Activated naive CD4-positive, alpha-beta T cell treated with anti-CD3 and anti-CD28 coated beads for 36 hours (primary cell): ENCODE measurements around the gene DAAM1. TPM values are rescaled to one million over a fixed set of nuclear protein-coding genes. Genes with fewer than 3 reads are reported as not detected.

Source experiments
- CTCF ChIA-PET: fragments of 350-600 bp; sonication (Branson Sonifier 250); formaldehyde crosslinking; loops from one replicate; lab custom pipeline; 2021; ENCODE audit warnings: antibody characterized with exemption; lab: Charles Lee
- DNase-seq: peaks from one replicate; pipeline ENCODE4 v3.0.0-alpha.2; 2020
- H3K27ac Mint-ChIP-seq: one replicate; pipeline ENCODE4 v1.8.0; 2021; ENCODE audit warnings: mild to moderate bottlenecking, mixed read lengths
- H3K27me3 Mint-ChIP-seq: one replicate; pipeline ENCODE4 v1.8.0; 2021; ENCODE audit warnings: low read depth, mixed read lengths
- H3K36me3 Mint-ChIP-seq: one replicate; pipeline ENCODE4 v1.8.0; 2021; ENCODE audit warnings: low read depth, mixed read lengths
- H3K4me1 Mint-ChIP-seq: one replicate; pipeline ENCODE4 v1.8.0; 2021; ENCODE audit warnings: low read depth, mixed read lengths
- H3K4me3 Mint-ChIP-seq: one replicate; pipeline ENCODE4 v1.8.0; 2021; ENCODE audit warnings: mild to moderate bottlenecking, moderate library complexity, mixed read lengths
- H3K9me3 Mint-ChIP-seq: one replicate; pipeline ENCODE4 v1.8.0; 2021; ENCODE audit warnings: mixed read lengths
- intact Hi-C: fragments of 100-400 bp; cut with micrococcal nuclease; formaldehyde crosslinking; loops from one replicate; pipeline ENCODE4 v1.15.1; 2023
- total RNA-seq, 2 experiments: library from RNA; stranded (reverse); gene quantifications; one replicate each; pipeline ENCODE4 v1.2.3, GENCODE V29; 2021

Gene DAAM1
- total RNA-seq, 2 experiments from 2014 or later = 7.6 to 8.3 TPM

GRCh38 chr14:59344016-59344415 is 155.5 kb downstream of the DAAM1 start:
- H3K9me3 Mint-ChIP-seq = no peaks in the 10 kb centered on the region
- no peaks in the 10 kb centered on the region for H3K27me3 Mint-ChIP-seq
- peaks cover 4% of the 10 kb centered on the region for H3K36me3 Mint-ChIP-seq
- no peaks in the 10 kb centered on the region for H3K4me1 Mint-ChIP-seq
- no peak overlapping the region for H3K4me3 Mint-ChIP-seq
- DNase-seq = no peak
- intact Hi-C loops = no loop called here
- CTCF ChIA-PET = interaction anchor here (1.0 kb wide), 1 partner anchor 19 kb away, joined by 3 read pairs; no protein-coding TSS in a partner anchor
- H3K27ac Mint-ChIP-seq = no peak overlapping the region

GRCh38 chr14:59344691-59345455 is 156.4 kb downstream of the DAAM1 start:
- no peak overlapping the region for H3K27ac Mint-ChIP-seq
- no peak for DNase-seq
- peaks cover 4% of the 10 kb centered on the region for H3K36me3 Mint-ChIP-seq
- no peak overlapping the region for H3K4me3 Mint-ChIP-seq
- no peaks in the 10 kb centered on the region for H3K27me3 Mint-ChIP-seq
- CTCF ChIA-PET = interaction anchor here (1.0 kb wide), 1 partner anchor 20 kb away, joined by 3 read pairs; no protein-coding TSS in a partner anchor
- intact Hi-C loops = no loop called here
- H3K9me3 Mint-ChIP-seq = no peaks in the 10 kb centered on the region
- H3K4me1 Mint-ChIP-seq = no peaks in the 10 kb centered on the region

- no peaks in the 10 kb centered on the region for H3K9me3 Mint-ChIP-seq
- H3K36me3 Mint-ChIP-seq = peaks cover 2% of the 10 kb centered on the region
- H3K4me1 Mint-ChIP-seq = no peaks in the 10 kb centered on the region
- no peaks in the 10 kb centered on the region for H3K27me3 Mint-ChIP-seq
- no peak overlapping the region for H3K27ac Mint-ChIP-seq
- CTCF ChIA-PET = no interaction called here
- no peak for DNase-seq
- no peak overlapping the region for H3K4me3 Mint-ChIP-seq
- intact Hi-C loops = no loop called here
Measured at GRCh38 chr14:59346329-59346728, 157.9 kb downstream of the DAAM1 start.

- H3K36me3 Mint-ChIP-seq = peaks cover 2% of the 10 kb centered on the region
- no peaks in the 10 kb centered on the region for H3K9me3 Mint-ChIP-seq
- no peak for DNase-seq
- H3K27me3 Mint-ChIP-seq = no peaks in the 10 kb centered on the region
- H3K27ac Mint-ChIP-seq = no peak overlapping the region
- intact Hi-C loops = no loop called here
- CTCF ChIA-PET = no interaction called here
- H3K4me1 Mint-ChIP-seq = no peaks in the 10 kb centered on the region
- no peak overlapping the region for H3K4me3 Mint-ChIP-seq
Measured at GRCh38 chr14:59346796-59347510, 158.5 kb downstream of the DAAM1 start.

GRCh38 chr14:59347511-59347900 is 159.0 kb downstream of the DAAM1 start:
- Mint-ChIP-seq H3K27me3 (no peaks in the 10 kb centered on the region), H3K27ac (no peak overlapping the region), H3K4me3 (no peak overlapping the region), H3K36me3 (peaks cover 5% of the 10 kb centered on the region), H3K9me3 (no peaks in the 10 kb centered on the region), H3K4me1 (no peaks in the 10 kb centered on the region)
- intact Hi-C loops = no loop called here
- CTCF ChIA-PET = no interaction called here
- no peak for DNase-seq

GRCh38 chr14:59347915-59348314 is 159.4 kb downstream of the DAAM1 start:
- peaks cover 5% of the 10 kb centered on the region for H3K36me3 Mint-ChIP-seq
- no peaks in the 10 kb centered on the region for H3K27me3 Mint-ChIP-seq
- CTCF ChIA-PET = no interaction called here
- intact Hi-C loops = no loop called here
- no peaks in the 10 kb centered on the region for H3K4me1 Mint-ChIP-seq
- no peaks in the 10 kb centered on the region for H3K9me3 Mint-ChIP-seq
- no peak overlapping the region for H3K4me3 Mint-ChIP-seq
- DNase-seq = no peak
- H3K27ac Mint-ChIP-seq = no peak overlapping the region

- no peak overlapping the region for H3K27ac Mint-ChIP-seq
- H3K27me3 Mint-ChIP-seq = no peaks in the 10 kb centered on the region
- H3K4me1 Mint-ChIP-seq = no peaks in the 10 kb centered on the region
- intact Hi-C loops = no loop called here
- DNase-seq = no peak
- H3K36me3 Mint-ChIP-seq = peaks cover 8% of the 10 kb centered on the region
- H3K4me3 Mint-ChIP-seq = no peak overlapping the region
- CTCF ChIA-PET = no interaction called here
- H3K9me3 Mint-ChIP-seq = no peaks in the 10 kb centered on the region
Measured at GRCh38 chr14:59349258-59349701, 160.8 kb downstream of the DAAM1 start.

GRCh38 chr14:59352961-59353360 is 164.5 kb downstream of the DAAM1 start:
- no peak overlapping the region for H3K27ac Mint-ChIP-seq
- H3K9me3 Mint-ChIP-seq = no peaks in the 10 kb centered on the region
- H3K4me3 Mint-ChIP-seq = no peak overlapping the region
- no peaks in the 10 kb centered on the region for H3K27me3 Mint-ChIP-seq
- intact Hi-C loops = no loop called here
- CTCF ChIA-PET = no interaction called here
- no peaks in the 10 kb centered on the region for H3K4me1 Mint-ChIP-seq
- DNase-seq = no peak
- H3K36me3 Mint-ChIP-seq = peaks cover 24% of the 10 kb centered on the region

- CTCF ChIA-PET = interaction anchor here (0.7 kb wide), 1 partner anchor 372 kb away, joined by 4 read pairs; no protein-coding TSS in a partner anchor
- peaks cover 24% of the 10 kb centered on the region for H3K36me3 Mint-ChIP-seq
- no peak overlapping the region for H3K27ac Mint-ChIP-seq
- H3K4me1 Mint-ChIP-seq = no peaks in the 10 kb centered on the region
- no peak overlapping the region for H3K4me3 Mint-ChIP-seq
- no peaks in the 10 kb centered on the region for H3K27me3 Mint-ChIP-seq
- no peaks in the 10 kb centered on the region for H3K9me3 Mint-ChIP-seq
- intact Hi-C loops = no loop called here
- no peak for DNase-seq
Measured at GRCh38 chr14:59354666-59355065, 166.2 kb downstream of the DAAM1 start.

- H3K9me3 Mint-ChIP-seq = no peaks in the 10 kb centered on the region
- CTCF ChIA-PET = no interaction called here
- no peak for DNase-seq
- intact Hi-C loops = no loop called here
- no peak overlapping the region for H3K27ac Mint-ChIP-seq
- peaks cover 24% of the 10 kb centered on the region for H3K36me3 Mint-ChIP-seq
- no peaks in the 10 kb centered on the region for H3K4me1 Mint-ChIP-seq
- H3K4me3 Mint-ChIP-seq = no peak overlapping the region
- H3K27me3 Mint-ChIP-seq = no peaks in the 10 kb centered on the region
Measured at GRCh38 chr14:59355091-59355490, 166.6 kb downstream of the DAAM1 start.

- H3K36me3 Mint-ChIP-seq = peaks cover 27% of the 10 kb centered on the region
- DNase-seq = no peak
- no peak overlapping the region for H3K27ac Mint-ChIP-seq
- intact Hi-C loops = no loop called here
- no peaks in the 10 kb centered on the region for H3K4me1 Mint-ChIP-seq
- H3K27me3 Mint-ChIP-seq = no peaks in the 10 kb centered on the region
- H3K9me3 Mint-ChIP-seq = no peaks in the 10 kb centered on the region
- CTCF ChIA-PET = interaction anchor here (0.6 kb wide), 1 partner anchor 92 kb away, joined by 3 read pairs; no protein-coding TSS in a partner anchor
- H3K4me3 Mint-ChIP-seq = no peak overlapping the region
Measured at GRCh38 chr14:59356312-59356711, 167.8 kb downstream of the DAAM1 start.

GRCh38 chr14:59356767-59357166 is 168.3 kb downstream of the DAAM1 start:
- H3K27ac Mint-ChIP-seq = no peak overlapping the region
- H3K9me3 Mint-ChIP-seq = no peaks in the 10 kb centered on the region
- CTCF ChIA-PET = interaction anchor here (0.6 kb wide), 1 partner anchor 91 kb away, joined by 3 read pairs; no protein-coding TSS in a partner anchor
- intact Hi-C loops = no loop called here
- peaks cover 27% of the 10 kb centered on the region for H3K36me3 Mint-ChIP-seq
- H3K4me3 Mint-ChIP-seq = no peak overlapping the region
- no peaks in the 10 kb centered on the region for H3K4me1 Mint-ChIP-seq
- no peaks in the 10 kb centered on the region for H3K27me3 Mint-ChIP-seq
- DNase-seq = no peak
